HPDE6-E6E7 (cell line): Measurements from ENCODE around the gene NSMF.

ENCODE experiments used
- DNase-seq: peaks from one replicate; pipeline ENCODE4 v3.0.0; 2011; ENCODE audit warnings: missing footprints; ENCODE audit errors: extremely low spot score

NSMF gene

GRCh38 chr9:137459152-137459600, at the start of gene NSMF:
Gene NSMF (minus strand): TSS chr9:137459334. CDS start chr9:137459102, 232 bp downstream.
- peak; percentile 100 for DNase-seq

- no peak for DNase-seq
These were observed 47.6 kb upstream of the NSMF start for GRCh38 chr9:137506702-137507171.

- DNase-seq = no peak
These were observed 47.1 kb upstream of the NSMF start for GRCh38 chr9:137506274-137506673.

- DNase-seq = no peak
These were observed 46.4 kb upstream of the NSMF start for GRCh38 chr9:137505421-137506140.

- DNase-seq = no peak
These were observed 45.3 kb upstream of the NSMF start for GRCh38 chr9:137504432-137504777.

GRCh38 chr9:137502008-137502911, 43.1 kb upstream of the NSMF start:
- peak; percentile 55 for DNase-seq

GRCh38 chr9:137501457-137501856, 42.3 kb upstream of the NSMF start:
- no peak for DNase-seq

GRCh38 chr9:137500666-137501397, 41.7 kb upstream of the NSMF start:
- no peak for DNase-seq

GRCh38 chr9:137499858-137500661, 40.9 kb upstream of the NSMF start:
- no peak for DNase-seq

GRCh38 chr9:137499416-137499815, 40.3 kb upstream of the NSMF start:
- DNase-seq = no peak

GRCh38 chr9:137498720-137499150, 39.6 kb upstream of the NSMF start:
- no peak for DNase-seq

- DNase-seq = no peak
These were observed 39.0 kb upstream of the NSMF start for GRCh38 chr9:137497921-137498719.

- DNase-seq = no peak
These were observed 37.7 kb upstream of the NSMF start for GRCh38 chr9:137496601-137497375.

- DNase-seq = no peak
These were observed 35.6 kb upstream of the NSMF start for GRCh38 chr9:137494550-137495351.

GRCh38 chr9:137494104-137494544, 35.0 kb upstream of the NSMF start:
- DNase-seq = no peak

GRCh38 chr9:137493364-137494103, 34.4 kb upstream of the NSMF start:
- DNase-seq = no peak

- no peak for DNase-seq
These were observed 33.6 kb upstream of the NSMF start for GRCh38 chr9:137492464-137493363.
